Stimulated activated CD8-positive, alpha-beta memory T cell treated with anti-CD3 and anti-CD28 coated beads, Interleukin-4, amount 100 ng/mL, for 4 hours (primary cell): Measurements from ENCODE around the gene ATP12A.

ENCODE experiments used
- DNase-seq, 2 donors: peaks; one replicate each; pipeline ENCODE4 v3.0.0-alpha.2; 2020; ENCODE audit warnings: low read depth in 2 of 2, low spot score in 1 of 2

Gene ATP12A

DNA sequence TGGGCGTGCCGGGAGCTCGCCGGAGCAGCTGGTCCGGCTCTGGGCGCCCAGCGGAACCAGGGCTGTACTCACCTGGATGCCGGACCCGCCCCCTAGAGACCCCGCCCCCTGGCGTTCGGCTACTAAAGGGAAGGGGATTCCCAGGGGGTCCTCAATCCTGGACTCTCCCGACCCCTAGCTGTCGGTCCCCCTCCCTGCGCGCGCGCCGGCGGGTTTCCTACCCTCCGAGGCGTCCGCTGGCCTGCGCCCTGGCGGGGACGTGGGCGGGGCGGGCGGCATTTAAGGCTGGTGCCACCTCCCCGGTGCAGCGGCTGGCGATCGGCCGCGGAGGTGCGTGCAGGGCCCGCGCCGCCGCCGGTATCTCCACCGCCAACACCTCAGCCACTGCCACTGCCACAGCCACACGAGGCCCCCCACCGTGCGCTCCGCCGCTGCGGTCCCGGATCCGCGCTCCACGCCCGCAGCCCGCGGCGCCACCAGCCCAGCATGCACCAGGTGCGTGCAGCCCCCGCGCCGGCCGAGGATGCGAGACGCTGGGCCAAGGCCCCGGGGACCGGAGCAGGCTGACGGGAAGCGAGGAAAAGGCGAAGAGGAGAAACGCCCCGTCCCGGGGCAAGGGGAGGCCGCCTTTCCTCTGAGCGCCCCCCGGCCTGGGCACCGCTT is at the start of gene ATP12A:
Gene ATP12A, plus strand, starts transcription at position 151 of the 663 bp plus-strand sequence. Its CDS starts 336 bp downstream, at position 487.
- no peak for DNase-seq

DNA sequence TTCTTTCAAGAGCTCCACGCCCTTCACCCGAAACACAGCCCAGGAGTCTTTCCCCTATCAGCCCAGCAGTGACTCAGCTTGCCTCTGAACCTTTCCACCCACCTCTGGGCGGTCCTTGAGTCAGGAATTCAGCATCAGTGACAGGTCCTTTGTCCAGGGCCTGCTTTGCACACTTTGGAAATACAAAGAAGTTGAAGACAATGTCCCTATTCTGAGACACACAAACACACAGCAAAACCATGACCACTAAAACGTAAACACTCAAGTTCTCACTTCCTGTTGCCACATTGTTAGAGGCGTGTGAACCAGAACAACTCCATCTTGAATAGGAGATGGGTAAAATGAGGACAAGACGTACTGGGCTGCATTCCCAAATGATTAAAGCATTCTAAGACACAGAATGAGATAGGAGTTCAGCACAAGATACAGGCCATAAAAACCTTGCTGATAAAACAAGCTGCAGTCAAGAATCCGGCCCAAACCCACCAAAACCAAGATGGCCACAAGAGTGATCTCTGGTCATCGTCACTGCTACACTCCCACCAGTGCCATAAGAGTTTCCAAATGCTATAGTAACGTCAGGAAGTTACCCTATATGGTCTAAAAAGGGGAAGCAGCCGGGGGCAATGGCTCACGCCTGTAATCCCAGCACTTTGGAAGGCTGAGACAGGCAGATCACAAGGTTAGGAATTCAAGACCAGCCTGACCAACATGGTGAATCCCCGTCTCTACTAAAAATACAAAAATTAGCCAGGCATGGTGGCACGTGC is 49.2 kb upstream of the ATP12A start:
- DNase-seq, result no peak

DNA sequence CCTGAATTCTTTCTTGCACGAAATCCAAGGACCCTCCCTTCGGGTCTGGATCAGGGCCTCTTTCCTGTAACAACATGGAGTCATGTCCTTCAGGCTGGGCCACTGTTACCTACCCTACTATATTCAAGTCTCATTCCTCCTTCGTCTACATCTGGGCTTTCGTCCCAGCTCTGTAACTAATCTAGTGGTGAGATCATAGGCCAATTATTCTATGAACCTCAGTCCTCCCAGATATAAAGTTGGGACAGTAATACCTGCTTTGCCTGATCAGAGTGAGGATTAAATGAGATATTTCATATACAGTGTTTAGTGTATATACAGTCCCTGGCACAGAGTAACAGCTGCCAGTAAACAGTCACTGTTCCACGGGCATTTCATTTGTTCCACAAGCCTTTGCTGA is 48.3 kb upstream of the ATP12A start:
- no peak for DNase-seq

DNA sequence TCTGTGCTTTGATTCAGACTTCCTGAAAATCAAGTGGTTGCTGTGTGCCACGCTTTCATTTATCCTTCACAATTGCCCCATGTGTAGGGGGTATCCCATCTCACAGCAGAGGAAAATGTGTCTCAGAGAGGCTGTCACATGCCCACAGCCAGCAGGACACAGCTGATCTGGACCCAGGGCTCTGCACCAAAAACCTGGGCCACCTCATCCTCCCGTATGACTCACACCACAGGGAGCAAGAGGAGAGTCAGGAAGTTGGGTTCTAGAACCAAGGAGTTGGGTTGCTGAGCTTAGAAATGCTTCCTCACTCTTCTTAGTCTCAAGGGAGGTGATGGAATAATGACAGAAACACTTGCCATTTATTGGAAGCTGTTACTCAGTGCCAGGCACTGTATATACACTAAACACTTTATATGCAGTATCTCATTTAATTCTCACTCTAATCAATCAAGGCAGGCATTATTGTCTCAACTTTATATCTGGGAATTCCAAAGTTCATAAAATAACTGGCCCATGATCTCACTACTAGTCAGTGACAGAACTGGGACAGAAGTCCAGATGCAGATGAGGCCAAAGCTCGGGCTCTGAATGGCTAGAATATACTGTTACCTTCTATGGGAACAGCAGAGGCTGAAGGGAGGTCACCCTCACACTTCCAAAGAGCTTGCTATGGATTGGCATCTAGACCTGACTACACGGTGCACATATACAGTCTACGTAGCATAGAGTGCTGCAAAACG is 47.7 kb upstream of the ATP12A start:
- DNase-seq, result no peak

DNA sequence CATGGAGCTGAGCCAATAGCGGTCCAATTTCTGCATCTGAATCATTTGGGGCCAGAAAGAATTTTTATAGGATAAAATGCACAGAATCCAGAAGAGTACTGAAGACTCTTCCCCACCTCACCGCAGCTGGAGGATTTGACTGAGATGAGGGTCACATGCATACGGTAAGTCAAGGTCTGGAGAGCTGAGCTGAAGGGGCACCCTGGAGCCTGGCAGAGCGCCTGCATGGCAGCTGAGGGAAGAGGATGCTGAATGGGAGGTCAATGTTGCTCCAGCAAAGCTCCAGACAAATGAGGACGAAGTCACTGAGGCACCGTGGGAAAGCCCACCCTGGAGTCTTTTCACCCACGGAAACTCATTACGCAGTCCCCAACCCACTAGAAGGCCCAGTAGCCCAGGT is 43.4 kb upstream of the ATP12A start:
- DNase-seq, result no peak

DNA sequence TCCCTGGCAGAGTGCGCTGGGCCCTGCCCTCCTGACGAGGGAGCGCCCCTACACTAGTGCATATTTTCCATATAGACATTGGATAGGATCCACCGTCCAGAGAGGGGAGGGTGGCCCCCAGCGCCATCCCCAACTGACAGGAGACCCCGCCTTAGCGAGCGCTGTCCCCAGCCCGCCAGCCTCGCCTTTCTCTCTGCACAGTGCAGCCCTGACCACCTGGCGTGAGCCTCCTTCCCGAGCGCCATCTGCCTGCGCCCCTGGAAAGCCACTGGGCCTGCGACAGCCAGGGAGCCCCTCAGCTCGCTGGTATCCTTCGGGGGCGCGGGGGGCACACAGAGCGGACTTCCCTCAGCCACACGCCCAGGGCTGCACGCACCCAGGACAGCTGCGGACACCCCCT is 42.1 kb upstream of the ATP12A start:
- DNase-seq, result no peak

DNA sequence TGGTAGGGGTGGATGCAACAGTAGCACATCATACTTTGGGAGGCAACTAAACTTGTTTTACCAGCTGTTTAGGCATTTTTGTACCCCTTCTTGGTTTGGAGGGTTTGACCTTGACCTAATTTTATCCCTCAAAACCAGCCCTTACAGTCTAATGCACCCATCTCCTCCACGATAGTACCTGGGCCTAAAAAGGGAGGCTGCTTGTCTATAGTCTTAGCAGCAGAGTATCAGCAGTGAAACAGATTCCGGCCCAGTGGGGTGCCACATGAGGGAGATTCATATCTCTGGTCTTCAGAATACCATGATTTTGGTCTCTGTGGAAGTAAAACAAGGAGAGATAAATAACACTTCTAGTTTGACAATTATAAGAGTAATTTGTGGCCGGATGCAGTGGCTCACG is 39.5 kb upstream of the ATP12A start:
- DNase-seq, result no peak

DNA sequence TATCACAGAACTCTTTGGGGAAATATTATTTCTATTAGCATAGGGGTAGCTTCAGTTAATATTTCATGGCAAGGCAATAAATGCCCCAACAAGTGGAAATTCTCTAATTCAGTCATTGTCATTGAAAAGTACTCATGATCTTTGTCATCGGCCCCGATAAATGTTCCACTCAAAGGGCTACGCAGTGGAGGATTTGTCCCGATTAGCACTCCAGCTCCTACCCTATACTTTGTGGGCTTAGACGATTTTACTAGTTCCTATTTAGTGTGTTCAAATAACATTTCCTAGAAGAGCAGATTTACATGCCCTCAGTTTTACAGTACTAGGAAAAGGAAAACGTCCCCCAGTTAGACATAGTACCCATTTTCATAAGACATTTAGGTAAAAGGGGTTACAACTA is 38.0 kb upstream of the ATP12A start:
- no peak for DNase-seq

DNA sequence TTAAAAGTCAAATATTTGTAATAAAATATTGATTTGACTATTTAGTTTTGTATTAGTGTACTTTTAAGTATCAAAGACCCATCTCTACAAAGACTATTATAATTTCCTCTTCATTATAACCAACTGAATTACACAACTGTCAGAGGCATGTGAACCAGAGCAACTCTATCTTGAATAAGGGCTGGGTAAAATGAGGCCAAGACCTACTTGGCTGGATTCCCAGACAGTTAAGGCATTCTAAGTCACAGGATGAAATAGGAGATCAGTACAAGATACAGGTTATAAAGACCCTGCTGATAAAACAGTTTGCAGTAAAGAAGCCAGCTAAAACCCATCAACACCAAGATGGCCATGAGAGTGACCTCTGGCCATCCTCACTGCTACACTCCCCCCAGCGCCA is 36.2 kb upstream of the ATP12A start:
- DNase-seq, result no peak

DNA sequence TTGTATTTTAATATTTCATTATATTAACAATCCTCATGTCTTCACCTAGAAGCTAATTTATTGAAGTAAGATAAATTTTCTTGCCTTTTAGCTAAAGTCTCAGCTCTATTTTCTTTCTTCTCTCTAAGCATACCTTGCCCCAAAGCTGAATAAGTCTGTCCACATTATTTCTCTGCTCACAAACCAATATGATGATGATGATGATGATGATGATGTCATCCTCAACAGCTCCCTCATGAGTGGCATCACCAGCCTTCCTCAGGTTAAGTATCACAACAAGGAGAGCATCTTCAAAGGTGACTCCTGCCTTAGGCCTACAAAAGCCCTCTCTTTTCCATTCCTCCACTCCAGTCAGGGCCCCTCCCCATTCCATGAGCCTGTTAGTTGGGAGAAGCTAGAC is 31.9 kb upstream of the ATP12A start:
- DNase-seq, result no peak

DNA sequence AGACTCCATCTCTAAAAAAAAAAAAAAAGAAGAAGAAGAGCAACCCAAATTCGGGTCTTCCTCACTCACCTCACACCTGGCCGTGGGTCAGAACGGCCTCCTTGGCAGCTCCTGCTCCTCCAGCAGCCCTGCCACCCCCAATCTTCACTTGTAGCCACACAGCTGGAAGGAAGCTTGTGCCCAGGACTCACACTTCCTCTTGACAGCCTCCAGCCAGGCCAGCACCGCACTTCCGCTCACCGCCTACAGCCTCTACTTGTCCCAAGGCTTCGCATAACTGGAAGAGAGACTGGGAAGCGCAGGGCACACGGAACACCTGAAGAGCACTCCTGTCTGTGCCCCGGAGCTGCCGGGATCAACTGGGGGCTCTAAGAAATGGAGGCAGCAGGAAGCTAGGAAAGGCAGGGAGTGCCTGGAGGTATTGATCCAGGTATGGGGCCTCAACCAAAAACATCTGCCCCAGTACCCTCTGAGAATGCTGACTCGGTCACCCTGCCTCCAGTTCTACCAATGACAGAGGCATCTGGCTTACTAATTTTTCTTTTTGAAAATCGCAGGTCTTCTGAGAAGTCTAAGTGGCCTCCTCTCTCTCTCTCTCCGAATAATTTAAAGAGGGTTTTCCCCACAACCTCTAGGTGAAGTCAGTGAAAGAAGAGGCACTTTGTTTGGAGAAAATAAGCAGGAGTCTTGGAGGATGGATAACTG is 31.1 kb upstream of the ATP12A start:
- DNase-seq, result no peak

DNA sequence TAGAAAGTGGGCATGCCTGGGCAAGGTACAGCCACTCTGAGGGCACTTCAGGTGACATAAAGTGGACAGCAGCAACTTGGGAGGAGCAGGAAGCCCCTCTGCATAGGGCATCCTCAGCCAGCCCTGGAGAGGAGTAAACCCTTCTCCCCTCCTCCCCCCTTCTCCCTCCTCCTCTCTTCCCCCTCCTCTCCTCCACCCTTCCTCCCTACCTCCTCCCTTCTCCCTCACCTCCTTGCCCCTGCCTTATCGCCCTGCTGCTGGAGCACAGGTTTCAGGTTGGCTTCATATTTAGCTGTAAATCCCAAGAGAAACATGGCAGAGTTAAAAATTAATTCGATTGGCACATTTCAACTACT is 30.5 kb upstream of the ATP12A start:
- no peak for DNase-seq

DNA sequence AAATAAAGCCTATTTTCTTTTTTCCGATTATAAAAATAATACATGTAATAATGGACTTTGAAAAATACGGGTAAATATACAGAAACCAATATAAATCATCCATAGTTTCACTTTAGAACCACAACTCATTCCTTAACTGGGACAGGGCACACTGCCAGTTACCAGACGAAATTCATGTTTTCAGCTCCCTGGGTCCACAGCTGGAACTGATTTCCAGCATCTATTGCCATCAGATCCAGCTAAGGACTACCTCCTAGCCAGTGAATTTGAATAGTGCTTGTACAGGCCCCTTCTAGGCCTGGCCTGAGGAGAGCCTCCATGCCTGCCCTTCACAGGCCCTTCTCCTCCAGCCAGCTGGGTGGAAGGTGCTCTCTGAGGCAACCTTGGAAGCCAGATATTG is 30.0 kb upstream of the ATP12A start:
- no peak for DNase-seq

DNA sequence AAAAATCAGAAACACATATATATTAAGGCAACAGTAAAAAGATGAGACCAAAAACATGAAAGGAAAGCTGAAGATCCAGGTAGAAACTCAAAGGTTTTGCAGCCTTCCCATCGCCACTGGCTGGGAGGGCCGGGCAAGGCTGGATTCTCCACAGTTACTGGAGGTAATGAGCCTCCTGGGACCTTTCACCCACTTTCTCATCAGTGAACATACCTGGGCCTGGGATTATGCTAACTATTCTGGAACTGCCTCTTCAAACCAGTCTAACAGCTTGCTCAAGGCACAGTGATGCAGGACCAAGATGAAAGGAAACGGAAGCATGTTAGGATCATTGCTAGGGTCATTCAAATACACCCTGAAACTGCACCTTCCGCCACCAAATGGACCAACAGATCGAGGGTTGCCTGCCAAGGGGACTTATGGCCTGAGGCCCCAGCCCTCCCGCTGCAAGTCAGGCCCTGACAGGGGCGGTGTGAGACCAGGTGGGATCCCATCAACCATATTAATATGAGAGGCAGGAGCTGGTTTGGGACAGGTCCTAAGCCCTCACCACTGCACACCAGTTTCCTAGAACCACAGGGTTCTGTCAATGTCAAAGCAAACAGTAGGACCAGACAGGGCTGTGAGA is 28.4 kb upstream of the ATP12A start:
- DNase-seq, result no peak

DNA sequence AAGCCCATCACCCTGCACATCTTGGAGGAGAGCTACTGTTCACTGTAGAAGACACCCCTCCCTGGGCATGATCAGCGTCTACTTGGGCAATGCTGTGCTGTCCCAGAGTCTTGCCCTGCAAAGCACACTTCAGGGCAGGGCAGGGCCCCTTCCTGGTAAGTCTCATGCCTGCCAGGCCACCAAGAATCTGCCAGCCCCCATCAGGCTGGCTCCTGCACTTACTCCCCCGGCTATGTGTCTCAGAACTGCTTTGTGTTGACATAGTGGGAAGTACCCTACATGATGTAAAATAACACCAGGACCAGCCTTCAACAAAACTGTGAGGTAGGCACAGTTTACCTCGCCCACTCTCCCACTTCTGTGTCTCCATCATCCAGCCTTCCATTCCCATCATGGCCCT is 27.8 kb upstream of the ATP12A start:
- no peak for DNase-seq

DNA sequence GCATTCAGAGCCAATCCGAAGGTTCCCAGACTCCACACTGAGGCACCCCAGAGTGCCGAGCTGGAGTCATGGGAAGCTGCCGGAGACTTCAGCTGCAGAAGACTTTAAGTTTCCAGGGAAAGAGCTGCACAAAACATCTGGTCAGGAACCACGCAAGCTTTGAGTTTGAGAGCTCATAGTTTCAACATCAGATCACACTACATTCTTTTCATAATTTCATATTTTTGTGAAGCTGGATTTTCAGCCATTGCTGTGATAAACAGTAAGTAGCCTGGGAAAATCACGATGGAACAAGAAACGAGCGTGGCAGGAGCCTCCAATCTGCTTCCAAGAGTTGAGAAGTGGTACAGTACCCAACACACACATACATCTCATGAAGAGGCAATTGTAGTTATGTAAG is 25.5 kb upstream of the ATP12A start:
- no peak for DNase-seq

DNA sequence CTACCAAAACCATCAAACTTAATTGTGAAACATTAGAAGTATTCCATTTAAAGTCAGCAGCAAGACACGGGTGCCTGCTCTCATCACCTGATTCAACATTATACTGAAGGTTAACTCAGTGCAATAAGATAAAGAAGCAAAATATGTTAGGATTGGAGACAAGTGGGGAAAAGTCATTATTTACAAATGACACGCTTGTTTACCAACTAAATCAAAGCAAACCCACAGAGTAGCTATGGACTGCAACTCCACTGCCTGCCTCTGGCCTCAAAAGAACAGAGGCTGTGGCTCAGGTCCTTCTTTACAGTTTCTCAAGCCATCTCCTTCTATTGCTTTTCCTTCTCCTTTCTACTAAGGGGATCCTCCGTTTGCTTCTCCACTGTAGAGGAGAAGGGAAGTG is 21.0 kb upstream of the ATP12A start:
- DNase-seq, result no peak

DNA sequence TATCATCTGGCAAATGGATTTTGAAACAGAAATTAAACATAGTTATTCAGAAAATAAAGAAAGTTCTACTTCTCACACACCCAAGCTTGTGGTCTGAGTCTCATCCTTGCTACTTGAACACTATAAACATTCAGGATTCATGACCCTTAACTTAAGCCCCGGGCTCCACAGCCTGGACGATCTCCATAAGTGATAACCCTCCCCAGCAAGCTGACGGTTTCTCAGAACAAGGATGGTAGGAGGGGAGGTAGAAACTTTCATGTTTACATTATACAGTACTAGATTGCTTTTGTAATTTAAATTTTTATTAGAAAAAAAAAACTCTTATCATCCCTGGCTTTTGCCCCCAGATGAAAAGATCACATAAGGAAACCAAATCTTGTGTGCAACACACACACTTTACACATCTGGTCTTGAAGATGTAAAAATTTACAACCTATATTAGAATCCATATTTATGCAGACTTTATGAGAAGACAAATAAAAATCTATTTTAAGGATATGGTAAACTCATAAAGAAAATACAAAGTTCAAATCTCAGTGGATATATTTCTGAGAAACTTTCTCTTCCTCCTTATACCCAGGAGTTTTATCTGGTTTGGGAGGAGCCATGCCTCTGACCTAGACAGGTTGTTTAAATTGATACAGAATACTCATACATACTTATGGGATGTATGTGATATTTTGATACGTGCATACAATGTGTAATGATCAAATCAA is 20.0 kb upstream of the ATP12A start:
- no peak for DNase-seq

DNA sequence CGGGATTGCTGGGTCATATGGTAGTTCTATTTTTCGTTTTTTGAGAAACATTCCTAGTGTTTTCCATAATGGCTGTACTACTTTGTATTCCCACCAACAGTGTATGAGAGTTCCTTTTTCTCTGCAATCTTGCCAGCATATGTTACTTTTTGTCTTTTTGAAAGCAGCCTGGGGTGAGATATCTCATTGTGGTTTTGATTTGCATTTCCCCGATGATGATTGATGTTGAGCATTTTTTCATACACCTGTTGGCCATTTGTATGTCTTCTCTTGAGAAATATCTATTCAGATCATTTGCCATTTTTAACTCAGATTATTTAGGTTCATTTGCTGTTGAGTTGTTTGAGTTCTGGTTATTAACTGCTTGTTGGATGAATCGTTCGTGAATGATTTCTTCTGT is 18.5 kb upstream of the ATP12A start:
- DNase-seq, result no peak

DNA sequence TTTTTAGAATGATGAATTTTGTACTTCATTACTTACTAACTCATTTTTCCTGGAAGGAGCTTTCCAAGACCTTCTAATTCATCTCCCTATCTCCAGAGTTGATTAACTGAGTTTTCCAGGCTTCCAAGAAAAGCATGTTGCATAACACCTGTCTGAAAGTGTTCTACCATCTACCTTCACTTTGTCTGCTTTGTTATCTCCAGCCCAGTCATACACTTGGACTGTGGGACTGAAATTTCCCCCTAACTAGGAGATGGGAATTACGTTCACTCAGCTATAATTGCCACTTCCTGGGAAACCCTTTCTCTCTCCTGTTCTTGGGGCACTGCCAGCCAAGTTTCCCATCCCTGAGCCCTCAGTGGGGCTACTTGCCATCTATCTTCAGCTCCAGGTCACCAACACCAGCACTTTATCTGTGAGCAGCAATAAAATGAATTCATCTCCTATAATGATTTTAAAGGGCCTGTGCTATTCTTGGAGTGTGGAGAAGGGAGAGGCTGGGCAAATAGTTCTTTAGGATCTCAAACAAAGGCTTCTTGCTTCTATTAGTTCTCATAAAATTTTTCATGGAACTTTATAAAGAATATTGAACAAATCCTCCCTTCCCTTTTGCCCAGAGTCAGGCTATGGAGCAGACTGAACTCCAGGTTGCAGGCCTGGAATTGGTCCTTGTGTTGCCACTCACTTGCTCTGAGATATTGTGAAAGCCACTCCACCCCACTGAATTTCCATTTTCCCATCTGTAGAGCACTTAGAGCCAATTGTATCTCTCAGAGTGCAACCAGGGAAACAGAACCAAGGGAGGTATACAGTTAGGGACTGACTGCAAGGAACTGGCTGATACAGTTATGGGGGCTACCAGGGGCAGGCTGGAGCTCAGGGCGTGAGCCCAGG is 17.8 kb upstream of the ATP12A start:
- DNase-seq, result no peak
